NCI-H2107 treated with DMSO at 0.1 percent for 48 hours (cell line): ENCODE results near the gene BPIFB2.
A peak's percentile ranks its signal among the peaks of the same experiment; 100 is the strongest.
"Not testable (repeated sequence)": the region's sequence is repeated elsewhere in the genome, so short reads cannot be mapped to it uniquely, and the experiment has no call there.

Experiments used
- DNase-seq: peaks from one replicate; lab custom pipeline; 2025; ENCODE audit not compliant: unreplicated experiment; lab: John Stamatoyannopoulos, UW

BPIFB2 gene

DNA sequence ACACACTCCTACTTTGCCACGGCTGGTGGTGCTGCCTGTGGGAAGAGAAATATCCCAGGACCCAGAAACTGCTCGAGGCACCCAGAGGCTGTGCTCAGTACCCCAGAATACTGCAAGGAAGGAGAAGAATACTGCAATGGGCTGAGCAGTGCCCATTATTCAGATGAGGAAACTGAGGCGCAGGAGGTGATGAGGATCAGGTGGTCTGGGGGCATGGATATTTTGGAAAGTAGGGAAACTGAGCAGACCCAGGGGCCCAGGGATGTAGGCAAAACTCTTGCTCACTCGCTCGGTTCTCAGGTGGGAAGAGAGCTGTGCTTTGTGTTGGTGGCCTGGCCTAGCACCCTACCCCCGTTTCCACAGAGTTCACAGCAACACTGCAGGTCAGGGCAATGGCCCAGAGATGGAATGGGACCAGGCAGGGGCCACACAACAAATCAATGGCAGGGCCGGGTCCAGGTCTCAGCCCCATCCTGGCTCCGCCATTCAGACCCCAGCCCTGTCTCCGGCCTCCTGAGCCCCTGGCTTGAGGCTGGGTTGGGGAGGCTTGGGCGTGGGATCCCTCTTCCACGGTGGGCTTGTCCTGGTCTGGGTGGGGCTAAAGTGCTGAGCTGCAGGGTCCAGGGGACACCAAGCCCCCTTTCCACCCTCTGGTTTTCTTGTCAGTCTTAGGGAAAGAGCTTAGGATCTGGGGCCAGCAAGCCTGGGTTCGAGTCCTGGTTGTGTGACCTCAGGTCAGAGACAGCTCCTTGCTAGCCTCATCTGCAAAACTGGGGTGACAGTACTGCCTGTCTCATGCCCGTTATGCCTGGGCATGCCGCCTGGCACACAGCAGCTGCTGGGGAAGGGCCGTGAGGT is 37.2 kb upstream of the BPIFB2 start:
- no peak for DNase-seq

GRCh38 chr20:32970973-32971300 is 36.6 kb upstream of the BPIFB2 start:
- no peak for DNase-seq

- peak; percentile 39 for DNase-seq
These were observed 35.8 kb upstream of the BPIFB2 start for GRCh38 chr20:32971703-32972161.

DNA sequence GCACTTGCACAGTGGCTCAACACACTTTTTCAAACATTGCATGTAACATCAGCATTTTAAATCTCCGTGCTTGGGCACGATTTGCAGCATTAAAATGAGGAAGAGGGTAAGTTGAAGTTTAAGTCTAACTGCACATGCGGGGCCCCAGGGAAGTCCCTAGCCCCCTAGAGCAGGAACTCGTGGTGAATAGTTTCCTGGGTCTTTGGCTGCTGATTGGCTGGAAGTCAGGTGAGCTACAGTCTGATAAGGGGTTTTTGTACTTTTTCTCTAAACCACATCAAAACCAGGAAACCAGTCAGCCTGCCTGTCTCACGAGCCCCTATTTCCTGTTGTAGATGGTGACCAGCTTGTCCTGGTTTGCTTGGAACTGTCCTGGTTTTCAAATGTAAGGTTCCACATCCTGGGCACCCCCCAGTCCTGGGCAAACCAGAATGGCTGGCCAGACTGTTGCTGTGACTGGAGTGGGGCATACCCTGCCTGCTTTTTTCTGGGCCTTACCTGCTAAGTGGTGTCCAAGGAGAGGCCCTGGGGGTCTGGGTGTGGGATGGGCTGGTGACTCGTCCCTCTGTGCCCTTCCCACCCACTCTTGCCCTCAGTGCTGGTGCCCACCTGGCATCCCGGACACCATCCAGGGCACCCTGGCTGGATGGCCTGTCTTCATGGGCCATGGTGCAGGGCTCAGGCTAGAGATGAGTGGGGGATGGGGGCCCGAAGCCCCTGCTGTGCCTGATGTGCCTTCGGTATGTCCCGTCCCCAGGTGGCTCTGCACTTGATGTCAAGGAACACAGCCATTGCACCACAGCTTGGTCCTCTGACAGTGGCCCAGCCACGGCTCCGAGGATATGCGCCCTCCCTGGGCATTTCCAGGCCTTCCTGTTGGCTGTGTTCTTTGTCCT is 35.1 kb upstream of the BPIFB2 start:
- DNase-seq: no peak

DNA sequence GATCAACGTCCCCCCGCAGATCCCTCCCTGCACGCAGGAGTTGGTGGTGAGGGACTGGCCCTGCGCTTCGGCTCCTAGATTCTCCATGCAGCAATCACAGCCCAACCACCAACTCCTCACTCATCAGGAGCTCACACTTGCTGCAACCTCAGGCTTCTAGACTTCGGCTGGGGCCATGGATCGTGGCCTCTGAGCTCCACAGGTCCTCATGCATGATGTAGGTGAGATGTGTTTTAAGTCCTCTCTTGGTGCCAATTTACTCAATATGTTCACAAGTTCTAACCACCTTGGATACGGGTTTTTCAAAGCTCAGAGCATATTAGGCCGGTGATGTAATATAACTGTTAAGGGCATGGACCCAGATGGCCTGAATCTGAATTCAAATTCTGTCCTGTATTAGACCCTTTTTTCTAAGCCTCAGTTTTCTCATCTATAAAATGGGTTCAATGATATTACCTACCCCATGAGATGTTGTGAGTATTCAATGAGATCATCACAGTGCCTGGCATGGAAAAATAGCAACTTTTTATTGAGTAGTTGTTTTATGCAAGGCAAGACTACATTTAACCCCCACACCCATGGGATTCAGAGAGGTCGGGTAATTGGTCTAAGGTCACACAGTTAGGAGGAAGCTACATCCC is 34.3 kb upstream of the BPIFB2 start:
- DNase-seq: no peak

DNA sequence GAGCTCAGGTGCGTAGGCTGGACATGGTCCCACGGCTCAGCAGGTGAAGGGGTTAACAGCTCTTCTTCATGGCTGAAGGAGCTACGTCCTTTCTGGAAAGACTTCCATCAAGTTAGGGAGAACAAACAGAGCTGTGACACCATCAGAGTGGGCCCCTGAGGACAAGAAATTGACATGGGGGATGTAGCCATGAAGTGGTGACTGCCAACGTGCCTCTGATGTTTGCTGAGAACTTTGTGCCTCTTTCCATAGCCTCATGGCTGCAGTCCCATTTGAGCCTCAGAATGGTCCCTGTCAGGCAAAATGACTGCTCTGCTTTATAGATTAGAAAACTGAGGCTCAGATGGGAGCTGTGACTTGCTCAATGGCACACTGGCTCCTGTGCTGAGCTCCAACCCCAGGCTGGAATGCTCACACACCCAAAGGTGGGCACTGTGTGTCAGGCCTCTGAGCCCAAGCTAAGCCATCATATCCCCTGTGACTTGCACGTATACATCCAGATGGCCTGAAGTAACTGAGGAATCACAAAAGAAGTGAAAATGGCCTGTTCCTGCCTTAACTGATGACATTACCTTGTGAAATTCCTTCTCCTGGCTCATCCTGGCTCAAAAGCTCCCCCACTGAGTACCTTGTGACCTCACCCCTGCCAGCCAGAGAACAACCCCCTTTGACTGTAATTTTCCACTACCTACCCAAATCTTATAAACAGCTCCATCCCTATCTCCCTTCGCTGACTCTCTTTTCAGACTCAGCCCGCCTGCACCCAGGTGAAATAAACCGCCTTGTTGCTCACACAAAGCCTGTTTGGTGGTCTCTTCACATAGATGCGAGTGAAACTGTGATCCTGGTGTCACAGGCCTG is 33.1 kb upstream of the BPIFB2 start:
- not testable (repeated sequence) for DNase-seq

DNA sequence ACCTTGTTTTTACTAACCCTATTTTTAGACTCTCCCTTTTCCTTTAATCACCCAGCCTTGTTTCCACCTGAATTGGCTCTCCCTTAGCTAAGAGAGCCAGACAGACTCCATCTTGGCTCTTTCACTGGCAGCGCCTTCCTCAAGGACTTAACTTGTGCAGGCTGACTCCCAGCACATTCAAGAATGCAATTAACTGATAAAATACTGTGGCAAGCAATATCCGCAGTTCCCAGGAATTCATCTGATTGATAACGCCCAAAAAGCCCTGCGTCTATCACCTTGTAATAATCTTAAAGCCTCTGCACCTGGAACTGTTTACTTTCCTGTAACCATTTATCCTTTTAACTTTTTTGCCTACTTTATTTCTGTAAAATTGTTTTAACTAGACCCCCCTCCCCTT is 32.4 kb upstream of the BPIFB2 start:
- not testable (repeated sequence) for DNase-seq

DNA sequence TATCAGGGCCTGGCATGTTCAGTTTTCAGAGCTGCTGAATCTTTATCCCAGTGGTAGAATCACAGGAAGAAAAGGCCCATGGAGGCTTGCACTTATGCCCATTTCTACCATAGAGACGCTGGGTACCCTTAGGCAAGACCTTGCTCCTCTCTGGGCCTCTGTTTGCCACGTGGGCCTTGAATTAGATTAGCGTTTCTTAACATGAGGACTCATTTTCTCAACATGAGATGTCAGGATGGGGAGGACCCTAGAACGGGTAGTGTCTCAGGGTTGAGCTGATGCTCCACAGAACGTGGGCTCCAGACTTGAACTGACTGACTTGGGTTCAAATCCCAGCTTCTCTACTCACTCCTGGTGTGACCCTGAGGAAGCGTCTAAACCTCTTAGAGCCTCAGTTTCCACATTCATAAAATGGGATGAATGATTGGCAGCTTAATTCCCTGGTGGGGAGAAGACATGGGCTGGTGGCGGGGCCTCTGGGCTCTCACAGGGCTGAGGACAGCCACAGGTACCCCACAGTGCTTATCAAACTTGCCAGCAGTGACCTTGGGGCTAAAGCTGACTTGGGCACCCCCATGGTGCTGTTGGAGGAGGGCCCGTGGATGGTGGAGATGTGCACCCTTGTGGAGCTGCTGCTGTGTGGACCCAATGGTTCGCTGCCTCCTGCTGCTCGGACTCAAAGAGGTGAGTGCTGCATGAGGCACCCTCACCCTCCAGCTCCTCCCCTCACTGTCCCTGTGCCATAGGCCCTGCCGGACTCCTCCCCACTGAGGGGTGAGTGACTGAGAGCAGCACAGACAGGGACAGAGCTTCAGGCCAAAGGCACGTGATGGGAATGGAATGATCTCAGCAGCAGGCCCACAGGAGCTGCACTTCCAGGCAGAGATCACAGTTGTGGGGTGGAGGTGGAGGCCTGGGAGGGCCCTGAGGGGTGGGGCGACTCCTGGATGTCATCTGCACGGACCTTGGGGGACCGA is 31.5 kb upstream of the BPIFB2 start:
- no peak for DNase-seq

DNA sequence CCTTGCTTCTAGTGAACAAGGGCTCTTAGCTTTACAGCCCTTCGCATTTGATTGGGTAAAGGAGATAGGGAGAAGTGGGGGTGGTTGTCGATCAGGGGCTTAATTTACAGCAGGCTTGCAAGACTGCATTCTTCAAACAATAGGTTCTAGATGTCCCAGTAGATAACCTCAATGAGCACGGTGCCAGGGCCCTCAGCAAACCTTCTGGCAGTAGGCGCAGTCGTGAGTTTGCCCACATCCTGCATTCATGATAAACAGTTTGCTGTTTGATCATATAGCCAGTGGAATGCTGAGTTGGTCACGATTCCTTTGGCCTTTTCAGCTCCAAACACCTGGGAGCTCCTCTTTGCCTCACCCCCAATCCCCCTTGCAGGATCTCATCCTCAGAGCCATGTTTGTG is 30.8 kb upstream of the BPIFB2 start:
- DNase-seq: no peak

DNA sequence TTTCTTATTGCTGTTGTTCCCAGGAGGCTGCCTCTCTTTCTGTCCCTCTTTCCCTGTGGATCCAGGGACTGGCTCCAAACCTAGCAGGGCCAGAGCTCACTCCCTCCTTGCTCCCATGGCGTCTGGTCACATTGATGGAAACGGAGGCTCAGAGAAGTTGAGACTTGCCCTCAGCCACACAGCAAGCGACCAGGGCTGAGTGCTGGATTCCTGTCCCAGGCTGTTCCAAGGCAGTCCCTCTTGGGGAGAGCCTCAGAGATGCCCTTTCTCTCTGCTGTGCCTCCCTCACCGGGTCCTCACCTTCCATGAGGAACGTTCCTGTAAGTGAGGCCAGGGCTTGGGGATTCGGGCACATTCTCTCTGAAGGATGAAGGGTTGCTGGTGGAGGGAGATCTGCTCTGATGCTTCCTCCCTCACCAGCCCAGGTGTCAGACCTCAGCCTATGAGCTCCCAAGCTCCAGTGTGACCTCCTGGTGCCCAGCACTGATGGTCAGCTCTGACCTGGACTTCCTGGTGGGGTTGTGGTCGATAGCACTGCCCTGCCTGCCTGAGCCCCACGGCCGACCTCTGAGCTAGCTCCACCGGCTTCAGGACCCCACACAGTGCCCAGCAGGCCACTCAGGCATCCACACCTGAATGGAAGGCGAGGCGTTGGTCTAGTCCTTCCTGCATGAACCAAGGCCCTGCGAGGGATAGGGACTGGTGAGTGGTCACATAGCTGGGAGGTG is 30.1 kb upstream of the BPIFB2 start:
- no peak for DNase-seq

- no peak for DNase-seq
These were observed 29.5 kb upstream of the BPIFB2 start for GRCh38 chr20:32978009-32978335.

DNA sequence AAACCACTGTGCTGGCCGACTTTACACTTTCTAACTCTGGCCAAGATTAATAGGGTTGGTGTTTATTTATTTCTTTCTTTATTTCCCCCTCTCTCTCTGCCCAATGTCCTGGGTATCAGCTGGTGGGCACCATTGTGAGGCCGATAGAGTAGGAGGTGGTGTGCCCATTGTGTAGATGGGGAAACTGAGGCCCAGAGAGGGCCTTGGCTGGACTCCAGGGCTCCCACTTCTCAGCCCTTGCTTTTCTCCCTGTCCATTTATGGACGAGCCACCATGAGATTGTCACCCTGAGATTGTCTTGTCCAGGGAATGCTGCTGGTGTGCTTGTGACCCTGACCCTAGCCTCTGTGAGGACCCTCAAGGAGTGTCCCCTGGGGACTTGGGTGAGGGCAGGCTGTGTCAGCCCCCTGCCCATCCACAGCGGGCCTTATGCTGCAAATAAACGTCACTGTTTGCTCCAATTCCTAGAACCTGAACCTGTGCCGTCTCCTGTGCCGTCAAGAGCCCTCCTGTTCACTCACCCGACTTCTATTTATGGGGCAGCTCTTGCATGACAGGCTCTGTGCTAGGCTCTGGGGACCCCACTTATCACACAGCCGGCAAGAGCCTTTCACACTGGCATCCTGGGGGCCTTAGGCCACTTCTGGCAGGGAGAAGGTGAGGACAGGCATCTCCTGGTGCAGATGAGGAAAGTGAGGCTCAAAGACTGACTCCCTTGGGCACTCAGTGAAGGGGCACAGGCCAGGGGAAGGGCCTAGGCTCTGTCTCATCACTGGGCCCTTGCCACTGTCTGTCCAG is 28.1 kb upstream of the BPIFB2 start:
- DNase-seq: no peak

GRCh38 chr20:32980131-32980941 is 27.2 kb upstream of the BPIFB2 start:
- no peak for DNase-seq

DNA sequence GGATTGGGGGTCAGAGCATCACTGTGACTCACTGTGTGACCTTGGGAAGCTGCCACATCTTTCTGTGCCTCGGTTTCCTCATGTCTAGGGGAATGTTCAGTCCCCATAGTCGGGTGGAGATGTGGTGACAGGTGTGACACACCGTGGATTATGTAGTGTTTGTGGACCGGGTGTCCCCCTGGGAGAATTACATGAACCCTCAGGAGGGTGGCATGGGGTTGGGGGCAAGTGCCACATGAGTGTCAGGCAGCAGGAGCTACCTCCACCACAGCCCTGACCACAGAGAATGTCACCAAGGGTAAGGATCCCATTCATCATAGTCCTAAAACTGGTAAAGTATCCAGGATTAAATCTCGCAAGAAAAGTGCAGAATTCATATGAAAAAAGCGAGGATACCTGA is 26.5 kb upstream of the BPIFB2 start:
- no peak for DNase-seq

DNA sequence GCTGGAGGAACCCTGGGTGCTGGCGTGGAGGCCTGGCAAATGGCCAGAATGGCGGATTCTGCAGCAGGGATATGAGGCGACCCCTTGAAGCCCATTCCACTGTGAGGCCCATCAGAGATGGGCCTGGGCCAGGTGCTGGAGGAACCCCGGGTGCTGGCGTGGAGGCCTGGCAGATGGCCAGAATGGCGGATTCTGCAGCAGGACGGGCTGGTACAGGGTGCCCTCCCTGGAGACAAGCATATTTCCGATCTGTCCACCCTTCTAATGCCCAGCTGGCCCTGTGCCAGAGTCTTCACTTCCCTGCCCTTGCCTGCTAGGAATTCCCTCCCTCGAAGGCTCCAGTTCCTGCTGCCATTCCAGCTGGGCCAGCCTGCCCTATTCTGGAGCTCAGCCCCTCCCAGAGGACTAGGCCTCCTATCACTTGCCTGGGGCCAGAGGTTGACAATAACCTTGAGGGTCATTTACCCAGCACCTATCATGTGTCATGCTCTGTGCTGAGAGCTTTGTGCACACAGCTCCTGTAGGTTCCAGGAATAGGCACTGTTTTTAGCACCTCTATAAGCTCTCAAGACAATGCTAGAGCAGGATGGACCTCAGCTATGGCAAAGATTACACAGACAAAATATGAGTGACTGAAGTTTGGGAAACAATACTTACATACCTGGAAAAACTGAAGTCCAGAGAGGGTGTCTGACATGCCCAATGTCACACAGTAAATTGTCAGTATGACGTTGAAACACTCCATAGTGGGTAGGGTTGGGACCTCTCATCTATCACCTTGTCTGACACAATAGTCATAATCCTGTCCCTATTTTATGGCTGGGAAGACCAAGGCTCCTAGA is 24.7 kb upstream of the BPIFB2 start:
- no peak for DNase-seq

- DNase-seq: no peak
These were observed 23.9 kb upstream of the BPIFB2 start for GRCh38 chr20:32983459-32984112.
